Neuron (in vitro differentiated cells): ENCODE data around the gene MPEG1.

ENCODE experiments used
- H2AFZ ChIP-seq: one replicate; pipeline ENCODE4 v1.6.1; 2013; ENCODE audit warnings: low read depth, mild to moderate bottlenecking, inconsistent platforms, low read length, moderate library complexity
- H3K27me3 ChIP-seq: one replicate; pipeline ENCODE4 v1.6.1; 2013; ENCODE audit warnings: low read length; ENCODE audit not compliant: insufficient read depth
- H3K36me3 ChIP-seq: one replicate; pipeline ENCODE4 v1.6.1; 2013; ENCODE audit warnings: low read length; ENCODE audit not compliant: insufficient read depth
- H3K4me1 ChIP-seq: one replicate; pipeline ENCODE4 v1.6.1; 2013; ENCODE audit warnings: low read length; ENCODE audit not compliant: insufficient read depth
- H3K4me3 ChIP-seq: 2 replicates; pipeline ENCODE4 v1.5.1; 2013; ENCODE audit warnings: mild to moderate bottlenecking, low read length, moderate library complexity
- H3K9me3 ChIP-seq: one replicate; pipeline ENCODE4 v1.6.1; 2013; ENCODE audit warnings: low read length

MPEG1 gene

GRCh38 chr11:59180168-59180776 is 32.5 kb downstream of the MPEG1 start:
- Histone ChIP-seq H3K9me3 (peaks cover 22% of the 10 kb centered on the region), H3K4me1 (peaks cover 85% of the 10 kb centered on the region), H3K36me3 (peaks cover 64% of the 10 kb centered on the region), H3K27me3 (no peaks in the 10 kb centered on the region), H3K4me3 (no peak overlapping the region), H2AFZ (no peak overlapping the region)

DNA sequence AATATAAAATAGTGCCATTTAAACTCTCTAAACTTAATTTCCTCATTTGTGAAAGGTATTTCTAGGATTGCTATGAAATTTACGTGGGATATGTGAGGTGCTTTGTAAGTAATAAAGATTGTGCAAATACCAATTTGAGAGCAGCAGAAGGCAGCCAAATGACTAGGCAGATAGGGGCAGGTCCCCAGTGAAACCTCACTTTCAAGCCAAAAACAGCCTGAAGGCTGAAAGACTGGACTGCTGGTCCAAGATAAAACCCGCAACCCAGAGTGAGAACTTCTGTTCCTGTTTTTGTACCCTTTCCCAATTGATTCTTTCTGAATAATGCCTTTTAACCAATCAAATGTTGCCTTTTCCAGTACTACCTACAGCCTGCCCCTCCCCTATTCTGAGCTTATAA is 33.6 kb downstream of the MPEG1 start:
- Histone ChIP-seq H2AFZ (no peak overlapping the region), H3K4me1 (peaks cover 90% of the 10 kb centered on the region), H3K36me3 (peaks cover 64% of the 10 kb centered on the region)

GRCh38 chr11:59178402-59178801 is 34.3 kb downstream of the MPEG1 start:
- H3K4me3 ChIP-seq, result no peak overlapping the region
- no peak overlapping the region for H2AFZ ChIP-seq
- H3K27me3 ChIP-seq, result no peaks in the 10 kb centered on the region
- peaks cover 22% of the 10 kb centered on the region for H3K9me3 ChIP-seq
- H3K36me3 ChIP-seq, result peaks cover 59% of the 10 kb centered on the region
- H3K4me1 ChIP-seq, result peaks cover 87% of the 10 kb centered on the region

More for the DNA sequence above, 33.6 kb downstream of the MPEG1 start:
- no peaks in the 10 kb centered on the region for H3K27me3 ChIP-seq
- no peak overlapping the region for H3K4me3 ChIP-seq
- H3K9me3 ChIP-seq, result peaks cover 22% of the 10 kb centered on the region

- Histone ChIP-seq H3K9me3 (peaks cover 22% of the 10 kb centered on the region), H3K4me1 (peaks cover 68% of the 10 kb centered on the region), H3K4me3 (no peak overlapping the region), H2AFZ (no peak overlapping the region), H3K36me3 (peaks cover 40% of the 10 kb centered on the region), H3K27me3 (no peaks in the 10 kb centered on the region)
Observed at GRCh38 chr11:59176330-59176729, 36.4 kb downstream of the MPEG1 start.

DNA sequence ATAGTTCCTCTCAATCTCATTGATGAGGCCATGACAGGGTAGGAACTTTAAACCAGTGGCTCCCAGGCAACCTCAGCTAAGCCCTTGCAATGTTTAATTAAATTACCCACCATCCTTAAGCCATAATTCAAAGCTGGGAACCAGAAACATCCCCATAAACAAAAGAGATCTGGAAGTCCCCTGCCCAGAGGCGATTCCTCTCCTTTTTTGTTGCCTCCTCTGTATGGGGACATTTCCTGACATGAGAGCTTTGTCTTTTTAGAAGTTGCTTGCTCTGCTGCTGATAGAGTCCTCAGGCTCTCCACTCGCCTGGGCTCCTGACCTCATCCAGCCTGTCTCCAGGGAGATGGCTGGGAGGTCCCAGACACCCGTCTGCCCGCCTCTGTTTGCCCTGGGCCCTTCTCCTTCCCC is 37.6 kb downstream of the MPEG1 start:
- Histone ChIP-seq H2AFZ (no peak overlapping the region), H3K4me1 (peaks cover 70% of the 10 kb centered on the region), H3K36me3 (peaks cover 35% of the 10 kb centered on the region), H3K27me3 (no peaks in the 10 kb centered on the region), H3K9me3 (peaks cover 22% of the 10 kb centered on the region), H3K4me3 (peak overlapping the region; percentile 98)

- Histone ChIP-seq H3K4me1 (peaks cover 65% of the 10 kb centered on the region), H3K4me3 (peak overlapping the region; percentile 98), H3K36me3 (peaks cover 35% of the 10 kb centered on the region), H3K27me3 (no peaks in the 10 kb centered on the region), H3K9me3 (peaks cover 22% of the 10 kb centered on the region), H2AFZ (no peak overlapping the region)
Observed at GRCh38 chr11:59174664-59175033, 38.1 kb downstream of the MPEG1 start.

DNA sequence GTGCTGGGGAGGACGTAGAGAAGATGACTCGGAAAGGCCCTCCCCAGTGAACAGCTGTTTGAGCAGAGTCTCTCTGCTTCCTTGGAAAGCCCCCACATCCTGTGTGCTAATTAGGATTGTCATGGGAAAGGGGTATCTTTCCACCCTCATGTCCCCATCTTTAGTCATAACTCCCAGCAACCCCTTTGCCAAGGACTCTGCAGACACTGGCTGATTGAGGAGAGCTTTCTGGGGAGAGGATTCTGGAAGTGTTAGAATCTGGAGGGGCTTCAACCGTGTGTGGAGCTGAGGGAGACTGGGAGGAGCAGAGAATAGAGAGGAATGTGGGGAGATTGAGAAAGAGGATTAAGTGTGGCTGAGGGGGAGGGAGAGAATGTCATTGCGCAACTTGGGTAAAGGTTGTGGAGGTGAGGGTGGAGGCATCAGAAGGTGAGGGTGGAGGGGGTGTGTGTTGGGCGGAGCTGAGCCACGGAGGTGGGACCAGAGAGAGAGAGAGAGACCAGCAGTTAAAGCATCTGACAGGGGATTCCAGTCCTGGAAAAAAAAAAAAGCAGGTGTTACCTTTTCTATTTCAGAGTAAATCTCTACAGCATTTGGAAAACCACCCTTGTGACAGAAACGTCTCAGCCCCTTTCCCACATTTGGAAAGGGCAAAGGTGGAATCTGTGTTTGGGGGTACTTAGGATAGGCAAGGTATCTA is 38.6 kb downstream of the MPEG1 start:
- peaks cover 19% of the 10 kb centered on the region for H3K9me3 ChIP-seq
- peaks cover 35% of the 10 kb centered on the region for H3K36me3 ChIP-seq
- H2AFZ ChIP-seq, result no peak overlapping the region
- H3K4me3 ChIP-seq, result peak overlapping the region; percentile 98
- H3K4me1 ChIP-seq, result peaks cover 63% of the 10 kb centered on the region
- no peaks in the 10 kb centered on the region for H3K27me3 ChIP-seq

DNA sequence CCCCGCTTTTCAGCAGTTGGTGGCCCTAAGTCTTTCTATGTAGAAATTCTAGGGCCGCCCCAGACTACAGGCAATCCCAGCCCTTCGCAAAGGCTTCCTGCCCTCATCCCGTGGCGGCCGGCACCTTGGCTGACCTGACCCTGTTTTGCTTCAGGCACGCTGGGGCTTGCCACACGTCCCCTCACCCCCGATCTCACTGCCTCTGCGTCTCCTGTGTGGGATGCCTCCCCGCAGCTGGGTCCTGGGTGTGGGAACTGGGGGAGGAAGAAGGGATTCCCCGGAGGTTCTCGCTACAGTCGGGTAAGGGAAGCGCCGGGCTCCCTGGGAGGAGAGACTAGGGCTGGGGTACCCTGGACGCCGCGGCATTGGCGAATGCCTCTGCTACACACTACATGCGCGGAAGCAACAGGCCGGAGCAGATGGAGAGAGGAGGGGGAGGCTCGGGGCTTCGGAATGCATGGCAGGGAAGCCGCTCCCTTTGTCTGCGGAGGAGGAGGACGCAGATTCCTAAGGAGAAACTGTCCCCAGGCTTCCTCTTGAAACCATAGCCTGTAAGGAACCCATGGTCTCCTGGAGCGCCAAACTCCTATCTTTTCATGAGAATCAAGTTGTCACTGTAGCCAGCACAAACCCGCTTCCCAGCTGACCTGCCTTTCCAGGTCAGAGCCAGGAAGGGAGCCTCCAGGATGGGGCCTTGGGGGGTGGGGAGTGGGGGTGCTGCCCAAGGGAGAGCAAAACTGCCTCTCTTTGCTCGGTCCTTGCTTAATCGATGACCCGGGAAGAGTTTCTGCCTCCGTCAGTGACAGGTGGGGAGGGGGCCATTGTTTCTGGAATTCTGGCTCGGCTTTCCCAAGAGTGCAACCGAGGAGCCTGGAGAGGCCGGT is 39.4 kb downstream of the MPEG1 start:
- H3K4me3 ChIP-seq, result peak overlapping the region; percentile 98

GRCh38 chr11:59172345-59173079 is 40.2 kb downstream of the MPEG1 start:
- Histone ChIP-seq H3K36me3 (peaks cover 23% of the 10 kb centered on the region), H3K4me1 (peaks cover 51% of the 10 kb centered on the region), H3K27me3 (no peaks in the 10 kb centered on the region), H3K9me3 (peaks cover 10% of the 10 kb centered on the region), H3K4me3 (peak overlapping the region; percentile 98), H2AFZ (no peak overlapping the region)

More for the DNA sequence above, 39.4 kb downstream of the MPEG1 start:
- peaks cover 14% of the 10 kb centered on the region for H3K9me3 ChIP-seq
- no peaks in the 10 kb centered on the region for H3K27me3 ChIP-seq
- peaks cover 31% of the 10 kb centered on the region for H3K36me3 ChIP-seq
- peaks cover 58% of the 10 kb centered on the region for H3K4me1 ChIP-seq
- no peak overlapping the region for H2AFZ ChIP-seq

DNA sequence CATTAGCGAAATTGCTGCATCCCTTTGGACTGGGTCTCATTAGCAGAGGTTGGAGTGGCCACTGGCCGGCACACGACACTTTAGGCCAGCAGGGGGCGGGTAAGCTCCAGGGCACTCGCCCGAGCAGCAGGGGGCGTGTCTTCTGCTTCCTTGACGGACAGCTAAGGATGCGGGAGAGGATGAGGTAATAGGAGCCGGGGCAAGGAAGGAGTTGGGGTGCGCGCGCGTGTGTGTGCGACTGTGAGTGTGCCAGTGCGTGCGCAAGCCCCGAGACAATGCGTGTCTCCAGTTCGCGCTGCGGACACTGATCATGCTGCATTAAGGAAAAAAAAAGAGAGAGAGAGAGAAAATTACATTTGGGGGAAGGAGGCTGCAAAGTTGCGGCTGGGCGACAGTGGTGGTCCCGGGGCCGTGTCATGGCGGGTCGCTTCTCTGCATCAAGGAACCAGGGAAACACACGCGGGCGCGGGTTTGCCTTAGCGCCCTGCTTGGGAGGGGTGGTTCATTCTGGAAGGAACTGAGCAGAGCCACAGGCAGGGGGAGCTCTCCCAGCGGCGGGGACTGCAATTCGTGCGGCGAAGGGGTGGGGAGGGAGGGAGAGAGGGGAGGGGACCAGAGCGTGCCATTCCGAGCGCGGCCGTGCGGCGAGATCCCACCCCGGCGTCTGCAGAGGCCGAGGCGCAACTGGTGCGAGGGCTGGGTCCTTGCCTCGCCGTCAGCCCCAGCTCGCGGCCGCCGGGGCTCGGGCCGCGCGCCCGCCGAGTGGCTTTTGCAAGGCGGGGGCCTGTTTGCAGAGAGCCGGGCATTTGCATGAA is 41.0 kb downstream of the MPEG1 start, which contains the start of gene DTX4:
Gene DTX4, plus strand, starts transcription at position 625 of the 815 bp plus-strand sequence. CDS start 464 bp downstream, outside the sequence.
- Histone ChIP-seq H3K4me3 (peak within 1 kb of the TSS; percentile 98), H3K27me3 (no peaks in the 10 kb centered on the region), H3K36me3 (peaks cover 15% of the 10 kb centered on the region), H3K9me3 (peaks cover 6% of the 10 kb centered on the region), H2AFZ (peak within 1 kb of the TSS; percentile 6), H3K4me1 (peaks cover 44% of the 10 kb centered on the region)

- H3K4me3 ChIP-seq, result no peak overlapping the region
- no peak overlapping the region for H2AFZ ChIP-seq
- H3K36me3 ChIP-seq, result no peaks in the 10 kb centered on the region
- no peaks in the 10 kb centered on the region for H3K4me1 ChIP-seq
- H3K9me3 ChIP-seq, result no peaks in the 10 kb centered on the region
- peaks cover 3% of the 10 kb centered on the region for H3K27me3 ChIP-seq
Observed at GRCh38 chr11:59164028-59164427, 48.7 kb downstream of the MPEG1 start.
